Loucy (cell line): Measurements from ENCODE around the gene COL5A3.

Experiments used
- CTCF ChIP-seq: fragments of 200-600 bp; sonication (generic); conservative IDR thresholded peaks from 2 replicates; pipeline ENCODE4 v1.5.1; 2014; ENCODE audit warnings: mild to moderate bottlenecking, antibody characterized with exemption, low read length
- EZH2phosphoT487 ChIP-seq: fragments of 200-600 bp; IDR thresholded peaks from 2 replicates; pipeline ENCODE4 v1.6.1; 2018; ENCODE audit warnings: antibody characterized with exemption, mild to moderate bottlenecking, moderate library complexity, borderline replicate concordance

- no peak for TF ChIP-seq CTCF
- TF ChIP-seq EZH2phosphoT487, result no peak
Measured at GRCh38 chr19:9914001-9914314, 96.3 kb downstream of the COL5A3 start.
